Measurements from ENCODE around the gene SLC2A2.
A peak's percentile ranks its signal among the peaks of the same experiment; 100 is the strongest.

SLC2A2 gene

GRCh38 chr3:171028025-171028778 lies 1.7 kb upstream of the SLC2A2 start:
- no peak for DNase-seq

GRCh38 chr3:171023566-171023965 lies 3.0 kb downstream of the SLC2A2 start:
- no peak for DNase-seq

GRCh38 chr3:171021377-171021776 lies 5.1 kb downstream of the SLC2A2 start:
- no peak for DNase-seq

- no peak for DNase-seq
Measured at GRCh38 chr3:171018156-171018935, 8.2 kb downstream of the SLC2A2 start.

- DNase-seq = no peak
Measured at GRCh38 chr3:171013822-171014748, 12.4 kb downstream of the SLC2A2 start.

- no peak for DNase-seq
Measured at GRCh38 chr3:171011873-171012336, 14.6 kb downstream of the SLC2A2 start.

GRCh38 chr3:171011109-171011872 lies 15.2 kb downstream of the SLC2A2 start:
- DNase-seq = no peak

GRCh38 chr3:171007316-171007715 lies 19.2 kb downstream of the SLC2A2 start:
- no peak for DNase-seq

GRCh38 chr3:171005648-171006047 lies 20.9 kb downstream of the SLC2A2 start:
- no peak for DNase-seq

GRCh38 chr3:171001957-171002694 lies 24.4 kb downstream of the SLC2A2 start:
- peak; percentile 2 for DNase-seq

GRCh38 chr3:171001250-171001893 lies 25.1 kb downstream of the SLC2A2 start:
- DNase-seq = no peak

- DNase-seq = no peak
Measured at GRCh38 chr3:171000281-171000680, 26.2 kb downstream of the SLC2A2 start.

- DNase-seq = no peak
Measured at GRCh38 chr3:170999737-171000242, 26.7 kb downstream of the SLC2A2 start.

- no peak for DNase-seq
Measured at GRCh38 chr3:170997961-170998913, 28.3 kb downstream of the SLC2A2 start.

- no peak for DNase-seq
Measured at GRCh38 chr3:170992854-170993253, 33.7 kb downstream of the SLC2A2 start.

GRCh38 chr3:170991664-170992063 lies 34.9 kb downstream of the SLC2A2 start:
- DNase-seq = no peak

- DNase-seq = no peak
Measured at GRCh38 chr3:170989100-170989648, 37.3 kb downstream of the SLC2A2 start.

- no peak for DNase-seq
Measured at GRCh38 chr3:170988378-170988777, 38.1 kb downstream of the SLC2A2 start.

GRCh38 chr3:170985304-170985703 lies 41.2 kb downstream of the SLC2A2 start:
- DNase-seq = no peak
